HFF-Myc (cell line): ENCODE measurements around the gene LRRC70.

Source experiments
- DNase-seq: peaks from one replicate; pipeline ENCODE4 v3.0.0-alpha.2; 2011; ENCODE audit warnings: low read depth; ENCODE audit errors: extremely low read depth
- H3K4me3 ChIP-seq: replicated peaks from 2 replicates; pipeline ENCODE4 v1.5.1; 2011; ENCODE audit warnings: low read depth, mild to moderate bottlenecking, control low read depth, low read length
- CTCF ChIP-seq: IDR thresholded peaks from 2 replicates; pipeline ENCODE4 v1.5.1; 2012; ENCODE audit warnings: mild to moderate bottlenecking, low read depth, low read length, control low read depth; ENCODE audit errors: missing control alignments

LRRC70 gene

GRCh38 chr5:62600560-62601252 is 22.1 kb downstream of the LRRC70 start:
- H3K4me3 ChIP-seq, result no peak overlapping the region
- no peak for TF ChIP-seq CTCF
- DNase-seq, result no peak

DNA sequence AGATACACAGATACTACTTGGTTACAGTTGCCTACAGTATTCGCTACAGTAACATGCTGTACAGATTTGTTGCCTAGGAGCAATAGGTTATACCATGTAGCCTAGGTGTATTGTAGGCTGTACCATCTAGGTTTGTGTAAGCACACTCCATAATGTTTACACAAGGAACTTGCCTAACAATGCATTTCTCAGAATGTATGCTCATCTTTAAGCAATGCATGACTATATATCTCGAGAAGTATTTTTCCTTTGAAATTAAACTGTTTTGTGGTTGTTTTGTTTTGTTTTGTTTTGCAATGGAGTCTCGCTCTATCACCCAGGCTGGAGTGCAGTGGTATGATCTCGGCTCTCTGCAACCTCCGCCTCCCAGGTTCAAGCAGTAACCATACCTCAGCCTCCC is 25.3 kb downstream of the LRRC70 start:
- no peak for TF ChIP-seq CTCF
- H3K4me3 ChIP-seq, result no peak overlapping the region
- no peak for DNase-seq

GRCh38 chr5:62605638-62606037 is 27.0 kb downstream of the LRRC70 start:
- H3K4me3 ChIP-seq, result no peak overlapping the region
- no peak for DNase-seq
- no peak for TF ChIP-seq CTCF

GRCh38 chr5:62606878-62607277 is 28.3 kb downstream of the LRRC70 start:
- no peak for TF ChIP-seq CTCF
- DNase-seq, result no peak
- no peak overlapping the region for H3K4me3 ChIP-seq

- TF ChIP-seq CTCF, result no peak
- DNase-seq, result no peak
- no peak overlapping the region for H3K4me3 ChIP-seq
Measured at GRCh38 chr5:62607615-62608014, 29.0 kb downstream of the LRRC70 start.

DNA sequence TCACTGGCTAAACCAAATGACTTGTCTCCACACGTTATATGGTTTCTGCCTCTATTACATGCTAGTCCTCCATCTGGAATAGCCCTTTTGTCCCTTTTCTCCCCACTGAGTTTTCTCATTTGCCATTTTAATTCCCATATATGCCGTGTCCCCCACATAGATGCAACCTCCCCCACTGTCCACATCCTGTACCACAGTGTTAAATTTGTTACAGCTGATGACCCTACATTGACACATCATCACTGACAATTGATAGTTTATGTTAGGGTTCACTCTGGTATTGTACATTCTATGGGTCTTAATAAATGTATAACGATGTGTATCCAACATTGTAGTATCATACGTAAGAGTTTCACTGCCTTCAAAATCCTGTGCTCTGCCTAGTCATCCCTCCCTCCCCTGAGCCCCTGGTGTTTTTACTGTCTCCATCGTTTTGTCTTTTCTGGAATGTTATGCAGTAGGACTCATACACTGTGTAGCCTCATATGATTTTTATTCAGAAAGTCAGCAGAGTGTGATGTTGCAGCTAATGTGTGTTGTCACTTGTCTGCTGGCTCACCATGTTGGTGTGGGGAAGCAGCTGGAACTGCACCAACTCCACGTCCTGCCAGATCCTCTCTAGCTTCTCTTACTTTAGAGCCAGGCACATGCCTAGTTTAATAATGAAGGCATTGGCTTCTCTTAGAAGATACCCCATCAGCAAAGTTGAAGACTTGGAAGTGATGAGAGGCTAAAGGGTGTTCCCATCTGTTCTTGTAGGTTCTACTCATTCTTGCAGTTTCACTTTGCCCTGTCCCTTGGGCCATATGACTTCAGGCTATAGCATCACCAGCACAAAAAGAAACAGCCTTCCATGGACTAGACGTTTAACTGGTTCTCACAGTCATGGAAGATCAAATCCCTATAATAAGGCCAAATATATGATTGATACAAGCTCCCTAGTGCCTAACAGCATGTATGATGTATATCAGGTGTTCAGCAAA is 30.2 kb downstream of the LRRC70 start:
- no peak overlapping the region for H3K4me3 ChIP-seq
- DNase-seq, result no peak
- TF ChIP-seq CTCF, result no peak
